ENCODE results near the gene IRF1.

DNA sequence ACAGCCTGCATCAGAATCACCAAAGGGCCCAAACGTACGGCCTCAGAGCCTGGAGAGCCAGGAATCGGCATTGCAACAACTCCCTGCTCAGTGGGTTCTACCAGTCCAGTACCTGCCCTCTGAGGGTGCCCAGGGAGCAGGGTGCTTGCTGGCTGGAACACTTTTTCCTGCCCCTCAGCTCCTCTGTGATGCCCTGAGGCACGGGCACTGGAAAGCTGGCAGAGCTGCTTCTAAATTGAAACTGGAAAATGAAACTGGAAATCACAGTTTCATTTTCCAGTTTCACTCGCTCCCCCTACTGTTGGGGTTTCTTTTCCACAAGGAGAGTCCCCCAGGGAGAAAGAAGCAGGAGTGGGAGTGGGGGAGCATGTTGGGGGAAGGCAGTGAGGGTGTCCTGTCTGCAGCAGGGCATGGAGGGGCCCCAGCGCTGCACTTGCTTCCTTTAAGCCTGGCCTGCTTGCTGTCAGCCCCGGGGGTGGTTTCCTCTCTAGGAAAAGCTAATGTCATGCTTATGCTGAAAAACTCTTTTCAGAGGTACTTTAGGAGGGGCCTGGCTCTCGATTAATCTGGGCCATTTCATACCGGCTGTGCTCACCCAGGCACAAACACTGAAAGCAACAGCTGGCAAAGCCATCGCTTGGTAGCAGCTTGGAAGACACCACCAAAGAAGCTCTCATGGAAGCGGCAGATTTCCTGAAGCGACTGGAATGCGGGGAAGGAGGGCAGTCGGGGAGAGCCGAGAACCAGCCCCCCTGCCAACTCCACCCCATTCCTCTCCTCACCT, 26.2 kb downstream of the IRF1 start:
- TF ChIP-seq EZH2 (IDR thresholded peaks at IDR 0.05) (no peak), FOXP2 (optimal IDR thresholded peaks at IDR 0.05; ENCODE audit: control extremely low read depth, extremely low read length, insufficient read depth) (no peak), POLR2AphosphoS5 (IDR thresholded peaks at IDR 0.05; ENCODE audit: borderline replicate concordance, low read depth, low read length) (no peak)
